GM23338 (cell line): Measurements from ENCODE around the gene ACADVL. TPM values are rescaled to one million over a fixed set of nuclear protein-coding genes. Genes with fewer than 3 reads are reported as not detected.

Source experiments
- ATAC-seq: fragments of 200-7000 bp; cut with Tn5 transposase; 3 replicates; pipeline ENCODE4 v1.9.1; 2020
- DNase-seq: peaks from one replicate; pipeline ENCODE4 v3.0.0-alpha.2; 2015; ENCODE audit warnings: low spot score
- H2AFZ ChIP-seq: fragments of 200-600 bp; sonication (generic); 2 replicates; pipeline ENCODE4 v1.8.0; 2016; ENCODE audit warnings: antibody characterized with exemption, mild to moderate bottlenecking, moderate library complexity
- H3F3A ChIP-seq: fragments of 200-600 bp; sonication (generic); replicated peaks from 2 replicates; pipeline ENCODE4 v1.8.0; 2017; ENCODE audit warnings: antibody characterized with exemption, mixed run types, low read depth
- H3K27ac ChIP-seq: fragments of 200-600 bp; sonication (generic); 2 replicates; pipeline ENCODE4 v1.6.1; 2016; ENCODE audit warnings: low read depth
- H3K27me3 ChIP-seq: fragments of 200-600 bp; sonication (generic); 2 replicates; pipeline ENCODE4 v1.8.0; 2016; ENCODE audit warnings: mild to moderate bottlenecking, mixed run types, moderate library complexity; ENCODE audit not compliant: insufficient read depth
- H3K36me3 ChIP-seq: fragments of 200-600 bp; sonication (generic); 2 replicates; pipeline ENCODE4 v1.8.0; 2016; ENCODE audit warnings: mild to moderate bottlenecking; ENCODE audit not compliant: insufficient read depth
- H3K4me1 ChIP-seq: fragments of 200-600 bp; sonication (generic); 2 replicates; pipeline ENCODE4 v1.8.0; 2016; ENCODE audit warnings: mild to moderate bottlenecking, moderate library complexity; ENCODE audit not compliant: insufficient read depth
- H3K4me2 ChIP-seq: fragments of 200-600 bp; sonication (generic); 2 replicates; pipeline ENCODE4 v1.7.1; 2017; ENCODE audit warnings: mixed run types
- H3K4me3 ChIP-seq: fragments of 200-600 bp; sonication (generic); 2 replicates; pipeline ENCODE4 v1.6.1; 2016; ENCODE audit warnings: mixed run types
- H3K79me2 ChIP-seq: fragments of 200-600 bp; sonication (generic); replicated peaks from 2 replicates; pipeline ENCODE4 v1.8.0; 2017; ENCODE audit warnings: mild to moderate bottlenecking; ENCODE audit not compliant: insufficient read depth
- H3K9me2 ChIP-seq: fragments of 200-600 bp; sonication (generic); 2 replicates; pipeline ENCODE4 v1.8.0; 2017; ENCODE audit not compliant: insufficient read depth
- H4K20me1 ChIP-seq: fragments of 200-600 bp; sonication (generic); replicated peaks from 2 replicates; pipeline ENCODE4 v1.8.0; 2017; ENCODE audit warnings: mild to moderate bottlenecking; ENCODE audit not compliant: insufficient read depth
- H3K27ac Mint-ChIP-seq: 2 replicates; pipeline ENCODE4 v1.8.0; 2020; ENCODE audit warnings: inconsistent platforms, mild to moderate bottlenecking, moderate library complexity, mixed read lengths
- H3K27me3 Mint-ChIP-seq: 3 replicates; pipeline ENCODE4 v1.8.0; 2022; ENCODE audit warnings: low read depth, mild to moderate bottlenecking, moderate library complexity, mixed read lengths, inconsistent platforms; ENCODE audit not compliant: insufficient read depth, poor library complexity
- H3K36me3 Mint-ChIP-seq: 3 replicates; pipeline ENCODE4 v1.8.0; 2021; ENCODE audit warnings: low read depth, mild to moderate bottlenecking, inconsistent platforms, moderate library complexity, mixed read lengths
- H3K4me1 Mint-ChIP-seq: 3 replicates; pipeline ENCODE4 v1.8.0; 2020; ENCODE audit warnings: mild to moderate bottlenecking, inconsistent platforms, mixed read lengths
- H3K4me3 Mint-ChIP-seq: 3 replicates; pipeline ENCODE4 v1.8.0; 2021; ENCODE audit warnings: moderate library complexity, mild to moderate bottlenecking, inconsistent platforms, mixed read lengths
- H3K9me3 Mint-ChIP-seq: 3 replicates; pipeline ENCODE4 v1.8.0; 2020; ENCODE audit warnings: moderate library complexity, mild to moderate bottlenecking, inconsistent platforms, mixed read lengths
- CREB1 ChIP-seq: fragments of 250-450 bp; sonication (Bioruptor Pico); IDR thresholded peaks from 2 replicates; pipeline ENCODE4 v1.5.0; 2020; ENCODE audit warnings: low read depth, mild to moderate bottlenecking, moderate library complexity
- CTCF ChIP-seq, 2 experiments: fragments of 200-600 bp in 1 of 2; sonication (generic) in 1 of 2; conservative IDR thresholded peaks; 2 replicates each; pipeline versions ENCODE4 v1.5.1 to v1.6.1; 2016 to 2017; ENCODE audit warnings: antibody characterized with exemption in 2 of 2, low read depth in 2 of 2, mild to moderate bottlenecking in 2 of 2, moderate library complexity in 1 of 2
- ETS1 ChIP-seq: IDR thresholded peaks from 2 replicates; pipeline ENCODE4 v1.6.1; 2016; ENCODE audit warnings: antibody characterized with exemption
- EZH2 ChIP-seq: fragments of 200-600 bp; sonication (generic); IDR thresholded peaks from one replicate; pipeline ENCODE4 v1.8.0; 2017; ENCODE audit warnings: antibody characterized with exemption, mild to moderate bottlenecking, low read depth; ENCODE audit not compliant: unreplicated experiment
- EZH2phosphoT487 ChIP-seq: fragments of 200-600 bp; sonication (generic); IDR thresholded peaks from one replicate; pipeline ENCODE4 v1.8.1; 2018; ENCODE audit warnings: antibody characterized with exemption; ENCODE audit not compliant: unreplicated experiment
- JUNB ChIP-seq: IDR thresholded peaks from one replicate; pipeline ENCODE4 v1.6.1; 2016; ENCODE audit warnings: antibody characterized with exemption; ENCODE audit not compliant: unreplicated experiment
- NANOG ChIP-seq: IDR thresholded peaks from 2 replicates; pipeline ENCODE4 v1.6.1; 2016; ENCODE audit warnings: antibody characterized with exemption, borderline replicate concordance
- POLR2AphosphoS5 ChIP-seq: IDR thresholded peaks from 2 replicates; pipeline ENCODE4 v1.6.1; 2016; ENCODE audit warnings: antibody characterized with exemption, low read depth
- REST ChIP-seq: IDR thresholded peaks from one replicate; pipeline ENCODE4 v1.6.1; 2018; ENCODE audit warnings: antibody characterized with exemption; ENCODE audit not compliant: unreplicated experiment
- STAT1 ChIP-seq: IDR thresholded peaks from one replicate; pipeline ENCODE4 v1.6.1; 2016; ENCODE audit warnings: antibody characterized with exemption; ENCODE audit not compliant: unreplicated experiment
- ZNF114 ChIP-seq: fragments of 250-450 bp; sonication (Bioruptor Pico); IDR thresholded peaks from 2 replicates; pipeline ENCODE4 v1.5.0; 2020; ENCODE audit warnings: mild to moderate bottlenecking, moderate library complexity
- ZNF331 ChIP-seq: fragments of 250-450 bp; sonication (Bioruptor Pico); IDR thresholded peaks from 2 replicates; pipeline ENCODE4 v1.5.0; 2020; ENCODE audit warnings: low read depth, mild to moderate bottlenecking, moderate library complexity
- ZNF462 ChIP-seq: fragments of 250-450 bp; sonication (Bioruptor Pico); IDR thresholded peaks from 2 replicates; pipeline ENCODE4 v1.5.0; 2020; ENCODE audit warnings: mild to moderate bottlenecking, moderate library complexity
- polyA plus RNA-seq: library from polyadenylated mRNA; unstranded; fragments of >200 nt; fragmentation: Nextera tagmentation; extraction: Ambion mirVana; gene quantifications from 2 replicates; pipeline ENCODE4 v1.2.1, GENCODE V29; 2016
- total RNA-seq: library from RNA; depleted of rRNA; stranded (reverse); fragments of >200 nt; shearing (Covaris generic); gene quantifications from 2 replicates; pipeline ENCODE4 v1.2.3, GENCODE V29; 2014

Gene ACADVL
- total and polyA plus RNA-seq, 2 experiments from 2014 or later = 152 to 156 TPM

- H3K36me3 Mint-ChIP-seq = peaks cover 65% of the 10 kb centered on the region
- peaks cover 41% of the 10 kb centered on the region for H3K79me2 ChIP-seq
Measured at GRCh38 chr17:7228920-7229319, 9.2 kb downstream of the ACADVL start.

More at GRCh38 chr17:7228920-7229319, 9.2 kb downstream of the ACADVL start:
- Mint-ChIP-seq H3K9me3 (no peaks in the 10 kb centered on the region), H3K27me3 (peaks cover 13% of the 10 kb centered on the region), H3K4me1 (peaks cover 16% of the 10 kb centered on the region), H3K4me3 (no peak overlapping the region), H3K27ac (no peak overlapping the region)
- no peak overlapping the region for H3K27ac ChIP-seq
- no peaks in the 10 kb centered on the region for H3K27me3 ChIP-seq
- H3K4me1 ChIP-seq = peaks cover 15% of the 10 kb centered on the region; the same call in 1 of the 2 replicates
- peaks cover 2% of the 10 kb centered on the region; the same call in 1 of the 2 replicates for H3F3A ChIP-seq
- H3K36me3 ChIP-seq = peaks cover 4% of the 10 kb centered on the region; the same call in 1 of the 2 replicates
- no peak overlapping the region for H3K4me3 ChIP-seq
- H4K20me1 ChIP-seq = peaks cover 37% of the 10 kb centered on the region
- DNase-seq = no peak
- no peaks in the 10 kb centered on the region for H3K9me2 ChIP-seq
- TF ChIP-seq CTCF (conservative IDR thresholded peaks at IDR 0.05; ENCODE audit: low read depth in 2 of 2) (no peak), STAT1 (no peak), ZNF331 (CRISPR knock-in tag) (no peak), REST (no peak), ZNF462 (CRISPR knock-in tag) (no peak), EZH2phosphoT487 (no peak), EZH2 (no peak), ZNF114 (CRISPR knock-in tag) (no peak), ETS1 (no peak), POLR2AphosphoS5 (no peak), NANOG (no peak), CREB1 (CRISPR knock-in tag) (no peak), JUNB (no peak)
- ATAC-seq = no peak
- H2AFZ ChIP-seq = no peak overlapping the region
- no peak overlapping the region for H3K4me2 ChIP-seq
